GM12875 (cell line): ENCODE measurements around the gene CDH9.
"Not testable (repeated sequence)": the region's sequence is repeated elsewhere in the genome, so short reads cannot be mapped to it uniquely, and the experiment has no call there.

ENCODE experiments used
- H3K4me3 ChIP-seq: one replicate; pipeline ENCODE4 v1.5.1; 2011; ENCODE audit warnings: low read depth, low read length, control low read depth
- TF ChIP-seq, protein P1 (sequence below): IDR thresholded peaks from 2 replicates; pipeline ENCODE4 v1.5.1; 2011; ENCODE audit warnings: low read depth, mild to moderate bottlenecking, control low read depth, inconsistent platforms, low read length, moderate library complexity, borderline replicate concordance; ENCODE audit not compliant: insufficient read depth

CDH9 gene

DNA sequence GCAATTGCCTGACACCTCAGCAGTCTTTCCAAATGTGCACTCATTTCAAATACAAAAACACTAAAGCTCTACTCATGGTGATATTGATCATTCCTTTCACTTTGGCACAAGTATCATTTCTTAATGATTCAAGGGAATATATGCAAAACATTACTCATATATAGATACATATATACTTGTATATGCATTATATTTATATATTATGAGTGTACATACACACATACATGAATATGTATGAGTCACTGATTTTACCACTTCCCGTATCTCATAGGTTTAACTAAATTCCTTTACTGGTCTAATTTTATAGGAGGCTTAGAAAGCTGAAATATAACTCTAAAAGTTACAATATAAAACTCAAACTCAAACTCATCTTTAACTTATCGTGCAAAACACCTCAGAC lies 156.5 kb downstream of the CDH9 start:
- TF ChIP-seq, protein P1, sequence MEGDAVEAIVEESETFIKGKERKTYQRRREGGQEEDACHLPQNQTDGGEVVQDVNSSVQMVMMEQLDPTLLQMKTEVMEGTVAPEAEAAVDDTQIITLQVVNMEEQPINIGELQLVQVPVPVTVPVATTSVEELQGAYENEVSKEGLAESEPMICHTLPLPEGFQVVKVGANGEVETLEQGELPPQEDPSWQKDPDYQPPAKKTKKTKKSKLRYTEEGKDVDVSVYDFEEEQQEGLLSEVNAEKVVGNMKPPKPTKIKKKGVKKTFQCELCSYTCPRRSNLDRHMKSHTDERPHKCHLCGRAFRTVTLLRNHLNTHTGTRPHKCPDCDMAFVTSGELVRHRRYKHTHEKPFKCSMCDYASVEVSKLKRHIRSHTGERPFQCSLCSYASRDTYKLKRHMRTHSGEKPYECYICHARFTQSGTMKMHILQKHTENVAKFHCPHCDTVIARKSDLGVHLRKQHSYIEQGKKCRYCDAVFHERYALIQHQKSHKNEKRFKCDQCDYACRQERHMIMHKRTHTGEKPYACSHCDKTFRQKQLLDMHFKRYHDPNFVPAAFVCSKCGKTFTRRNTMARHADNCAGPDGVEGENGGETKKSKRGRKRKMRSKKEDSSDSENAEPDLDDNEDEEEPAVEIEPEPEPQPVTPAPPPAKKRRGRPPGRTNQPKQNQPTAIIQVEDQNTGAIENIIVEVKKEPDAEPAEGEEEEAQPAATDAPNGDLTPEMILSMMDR, result no peak

DNA sequence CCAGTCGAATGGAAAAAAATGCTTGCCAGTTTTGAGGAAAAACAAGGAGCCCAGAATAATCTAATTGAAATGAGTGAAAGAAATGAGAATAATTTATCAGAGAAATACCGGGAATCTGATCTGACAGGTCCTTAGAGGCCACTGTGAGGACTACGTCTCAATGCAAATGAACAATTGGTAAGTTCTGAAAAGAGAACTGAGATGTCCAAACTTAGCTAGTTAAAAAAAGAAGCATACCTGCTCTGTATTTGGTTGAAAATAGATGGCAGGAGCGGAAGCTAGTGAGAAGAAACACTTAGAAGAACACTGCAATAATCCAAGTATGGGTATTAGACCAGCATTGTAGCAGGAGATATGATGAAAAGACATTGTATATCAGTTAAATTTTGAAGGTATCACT lies 161.2 kb downstream of the CDH9 start:
- H3K4me3 ChIP-seq, result no peak overlapping the region
- TF ChIP-seq, protein P1, result no peak

More for the DNA sequence above, 156.5 kb downstream of the CDH9 start:
- no peak overlapping the region for H3K4me3 ChIP-seq

GRCh38 chr5:26872337-26872736 lies 166.0 kb downstream of the CDH9 start:
- no peak overlapping the region for H3K4me3 ChIP-seq
- TF ChIP-seq, protein P1, result no peak

- no peak overlapping the region for H3K4me3 ChIP-seq
- TF ChIP-seq, protein P1, result no peak
Observed at GRCh38 chr5:26869781-26870180, 168.6 kb downstream of the CDH9 start.

- TF ChIP-seq, protein P1, result no peak
Observed at GRCh38 chr5:26868504-26868903, 169.9 kb downstream of the CDH9 start.

GRCh38 chr5:26864061-26864460 lies 174.3 kb downstream of the CDH9 start:
- H3K4me3 ChIP-seq, result no peak overlapping the region
- TF ChIP-seq, protein P1, result no peak

More at GRCh38 chr5:26868504-26868903, 169.9 kb downstream of the CDH9 start:
- no peak overlapping the region for H3K4me3 ChIP-seq

DNA sequence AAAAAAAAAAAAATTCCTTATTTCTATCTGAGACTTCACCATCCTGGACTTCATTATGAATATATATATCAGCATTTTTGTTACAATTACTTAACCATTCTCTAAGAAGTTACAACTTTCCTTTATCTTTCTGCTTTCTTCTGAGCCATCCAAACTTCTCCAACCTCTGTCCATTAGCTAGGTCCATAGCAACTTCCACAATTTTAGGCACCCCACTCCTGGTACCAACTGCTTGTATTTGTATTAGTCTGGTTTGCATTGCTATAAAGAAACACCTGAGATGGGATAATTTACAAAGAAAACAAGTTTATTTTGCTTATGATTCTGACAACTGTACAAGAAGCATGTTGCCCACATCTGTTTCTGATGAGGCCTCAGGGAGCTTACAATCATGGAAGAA lies 182.1 kb downstream of the CDH9 start:
- TF ChIP-seq, protein P1, result no peak
- no peak overlapping the region for H3K4me3 ChIP-seq

GRCh38 chr5:26852450-26852849 lies 185.9 kb downstream of the CDH9 start:
- H3K4me3 ChIP-seq, result not testable (repeated sequence)
